Heart right ventricle (tissue), 16 donors: ENCODE results near the gene F2RL1. TPM values are rescaled to one million over a fixed set of nuclear protein-coding genes. Genes with fewer than 3 reads are reported as not detected.
"Not testable (repeated sequence)": the region's sequence is repeated elsewhere in the genome, so short reads cannot be mapped to it uniquely, and the experiment has no call there.

Source experiments
- ATAC-seq, 8 donors: fragments of 200-7000 bp; cut with Tn5 transposase; one replicate each; pipeline ENCODE4 v1.9.1; 2020; ENCODE audit warnings: mild to moderate bottlenecking in 8 of 8, moderate library complexity in 8 of 8, moderate number of reproducible peaks in 1 of 8
- DNase-seq, 2 donors: peaks; one replicate each; pipeline ENCODE4 v3.0.0-alpha.2; 2020
- H3K27ac ChIP-seq, 10 donors: fragments of 200-600 bp; sonication (generic) in 2 of 10; one replicate each; pipeline versions ENCODE4 v1.5.0 to v1.8.0; 2020 to 2022; ENCODE audit warnings: mild to moderate bottlenecking in 3 of 10
- H3K27me3 ChIP-seq, 7 donors: fragments of 200-600 bp; one replicate each; pipeline ENCODE4 v1.8.0; 2021 to 2022; ENCODE audit warnings: mild to moderate bottlenecking in 2 of 7
- H3K36me3 ChIP-seq, 9 donors: fragments of 200-600 bp; sonication (generic) in 1 of 9; one replicate each; pipeline versions ENCODE4 v1.5.0 to v1.8.0; 2020 to 2022; ENCODE audit warnings: mild to moderate bottlenecking in 2 of 9
- H3K4me1 ChIP-seq, 9 donors: fragments of 200-600 bp; sonication (generic) in 1 of 9; one replicate each; pipeline versions ENCODE4 v1.5.0 to v1.8.0; 2020 to 2022; ENCODE audit warnings: mild to moderate bottlenecking in 4 of 9
- H3K4me3 ChIP-seq, 10 donors: fragments of 200-600 bp; sonication (generic) in 2 of 10; one replicate each; pipeline versions ENCODE4 v1.5.0 to v1.8.0; 2020 to 2022; ENCODE audit warnings: mild to moderate bottlenecking in 7 of 10, moderate library complexity in 2 of 10
- H3K9me3 ChIP-seq, 11 donors: fragments of 200-600 bp in 10 of 11; sonication (generic) in 2 of 11; one replicate each; pipeline versions ENCODE4 v1.5.0 to v1.8.0; 2013 to 2022; ENCODE audit warnings: mild to moderate bottlenecking in 2 of 11, control low read depth in 1 of 11, moderate library complexity in 1 of 11
- CTCF ChIP-seq, 9 donors: fragments of 200-600 bp; sonication (generic) in 2 of 9; IDR thresholded peaks; one replicate each; pipeline versions ENCODE4 v1.5.0 to v1.8.0; 2021 to 2022; ENCODE audit warnings: antibody characterized with exemption in 9 of 9, mild to moderate bottlenecking in 5 of 9, moderate library complexity in 1 of 9
- WGBS, 2 donors: extraction: QIAGEN DNeasy Blood & Tissue Kit; methylation state at CpG; one replicate each; pipeline ENCODE4 v1.1.7; 2013; ENCODE audit warnings: inconsistent platforms in 1 of 2; 5-methylcytosine and 5-hydroxymethylcytosine counted together
- intact Hi-C, 10 donors: fragments of 100-400 bp; cut with DNase I; formaldehyde crosslinking; loops; one replicate each; pipeline versions ENCODE4 v1.11.1 to v1.14.2; 2022
- long read RNA-seq, 3 donors: library from polyadenylated mRNA; unstranded; transcript quantifications; one replicate each; pipeline ENCODE4 v2.0.0, GENCODE V29; 2020 to 2021
- polyA plus RNA-seq, 2 donors: library from polyadenylated mRNA; stranded (reverse); fragments of 200-250 nt; gene quantifications; one replicate each; pipeline ENCODE4 v1.2.3, GENCODE V29; 2013
- total RNA-seq, 10 donors: library from RNA; stranded (reverse); fragmentation: NEBNext Ultra II Directional in 3 of 10; extraction: Animal tissue kit (Norgen Biotek cat#: 25700) in 3 of 10; gene quantifications; one replicate each; pipeline versions ENCODE4 v1.2.1 to v1.2.4, GENCODE V29; 2021 to 2023
- donor health status: Arrhythmogenic right ventricular cardiomyopathy.
- donor health status: ischemic (EF 13 %, LVEDD 7.1; RV severe dilation, severe dysfunction).
- donor health status: healthy with polysubstance abuse.
- donor health status: DM: no; HTN: yes; CAD: no.
- donor health status: DM: no; HTN: no; CAD: no.
- donor health status: ischemic (EF 25% LVEDD 6.9; RV normal size, moderate dysfunction).
- donor health status: ischemic (EF 25% LVEDD 5.7; RV mildly dilated, moderate dysfunction).
- donor health status: healthy.
- donor health status: DM: yes; HTN: yes; CAD: no.
- donor health status: Ischemic cardiomyopathy.
- donor health status: ischemic (EF 35%, LVEDD 5.7; RV mildly dilated, moderate dysfunction).
- donor health status: nonischemic (EF 11% LVEDD 7.7; RV severe dilation, severe dysfunction).
- donor health status: DM: yes; HTN: yes; CAD: no.
- donor health status: PGD.
- donor health status: ischemic (EF 29% LVEDD 5.4; RV normal size, mild dysfunction).
- donor health status: nonischemic (EF 23%, LVEDD 6.1; RV moderate dilation, normal function).

F2RL1 gene
- 1 to 10 TPM in 4 of 10 donors, under 1 TPM in 6; 0.56 to 2.6 (median 0.91) TPM for total RNA-seq
- 1 to 10 TPM in 1 of 2 donors, under 1 TPM in 1; 0.66 to 3.9 TPM for polyA plus RNA-seq
- long read RNA-seq, donor 1 = 0 reads
- long read RNA-seq, donor 2, partial matches to known transcripts = 0 of 3 reads
- long read RNA-seq, donor 2, other reads (novel, unspliced or antisense) = 1 of 3 reads
- long read RNA-seq, donor 3, partial matches to known transcripts = 0 of 1 reads
- long read RNA-seq, donor 3, other reads (novel, unspliced or antisense) = 1 of 1 reads

GRCh38 chr5:76818844-76819831, at the start of gene F2RL1:
TSS of gene F2RL1 (plus strand) at chr5:76819030. CDS start at chr5:76819183, 153 bp downstream.
- Histone ChIP-seq H3K36me3 (no peaks in the 10 kb centered on the region), H3K27me3 (peaks cover 0 to 48% (median 34%) of the 10 kb centered on the region in 7 donors), H3K9me3 (peaks cover 0 to under 1% (median 0%) of the 10 kb centered on the region in 11 donors), H3K4me3 (peak within 1 kb of the TSS; percentile 40 to 76 (median 60)), H3K27ac (peak within 1 kb of the TSS in 8 of 10 donors; percentile 45 to 89 (median 74)), H3K4me1 (peaks cover 0 to 23% (median 13%) of the 10 kb centered on the region in 9 donors)
- TF ChIP-seq CTCF (IDR thresholded peaks at IDR 0.05) = no peak
- ATAC-seq (peak; percentile 56 to 85 (median 75)), DNase-seq (peak; percentile 41 to 57)
- WGBS, 2 donors = 1% methylated on average over 72 of the region's 72 CpGs
- intact Hi-C loops = no loop called here

DNA sequence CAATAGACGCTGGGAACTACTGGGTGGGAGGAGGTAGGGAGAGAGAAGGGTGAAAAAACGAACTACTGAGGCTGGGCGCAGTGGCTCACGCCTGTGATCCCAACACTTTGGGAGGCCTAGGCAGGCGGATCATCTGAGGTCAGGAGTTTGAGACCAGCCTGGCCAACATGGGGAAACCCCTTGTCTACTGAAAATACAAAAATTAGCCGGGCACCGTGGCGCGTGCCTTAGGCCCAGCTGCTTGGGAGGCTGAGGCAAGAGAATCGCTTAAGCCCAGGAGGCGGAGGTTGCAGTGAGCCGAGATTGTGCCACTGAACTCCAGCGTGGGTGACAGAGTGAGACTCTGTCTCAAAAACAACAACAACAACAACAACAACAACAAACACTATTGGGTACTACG, 47.8 kb upstream of the F2RL1 start:
- not testable (repeated sequence) for H3K27ac ChIP-seq, H3K4me3 ChIP-seq, H3K9me3 ChIP-seq, DNase-seq, H3K36me3 ChIP-seq, H3K27me3 ChIP-seq, ATAC-seq
- WGBS, 2 donors = 95% methylated on average over 14 of the region's 14 CpGs
- peaks cover 0 to 11% (median 0%) of the 10 kb centered on the region in 9 donors for H3K4me1 ChIP-seq
- intact Hi-C loops = loop anchor here in 5 of 10 donors (5.0 to 10.0 kb wide), 5 partner anchors 34 to 166 kb away; partner anchors contain the start of gene F2R (in 3 of the 5)

DNA sequence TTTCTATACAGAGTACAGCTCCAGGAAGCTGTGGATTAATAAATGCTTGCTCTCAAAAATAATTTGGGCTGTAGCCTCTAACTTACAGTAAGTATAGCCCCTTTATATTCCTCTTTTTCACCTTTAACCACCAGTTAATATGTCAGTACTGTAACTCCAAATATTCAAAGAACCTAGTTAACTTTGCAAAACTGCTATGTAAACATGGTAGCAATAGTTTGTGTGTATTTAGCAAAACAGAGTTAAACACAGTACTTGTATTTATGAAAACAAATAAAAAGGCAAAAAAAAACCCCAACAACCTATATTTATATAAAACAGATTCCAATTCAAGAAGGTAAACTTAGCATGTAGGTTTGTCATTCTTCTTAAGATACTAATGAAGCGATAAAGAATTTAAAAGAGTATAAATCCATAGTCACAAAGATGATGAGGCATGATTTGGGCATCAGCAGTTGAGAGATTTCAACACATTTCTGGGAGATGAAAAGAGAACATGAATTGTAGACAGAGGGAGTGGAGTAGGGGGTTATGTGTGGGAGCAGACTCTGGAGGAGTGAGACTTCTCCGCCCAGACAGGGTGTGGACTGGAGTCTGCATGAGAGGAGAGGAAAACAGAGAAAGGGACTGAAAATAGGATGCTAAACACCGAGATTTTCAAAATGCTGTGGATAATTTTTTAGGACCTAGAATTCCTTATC, 47.0 kb upstream of the F2RL1 start:
- ATAC-seq = no peak
- H3K4me1 ChIP-seq = peaks cover 0 to 11% (median 0%) of the 10 kb centered on the region in 9 donors
- intact Hi-C loops = loop anchor here in 5 of 10 donors (5.0 to 10.0 kb wide), 5 partner anchors 35 to 167 kb away; partner anchors contain the start of gene F2R (in 3 of the 5)

More for the DNA sequence above, 47.0 kb upstream of the F2RL1 start:
- H3K27me3 ChIP-seq = no peaks in the 10 kb centered on the region
- no peak overlapping the region for H3K27ac ChIP-seq
- no peaks in the 10 kb centered on the region for H3K9me3 ChIP-seq
- no peak for TF ChIP-seq CTCF (IDR thresholded peaks at IDR 0.05)
- 64 to 71% methylated on average over 3 of the region's 3 CpGs for WGBS, 2 donors
- DNase-seq = no peak
- H3K4me3 ChIP-seq = no peak overlapping the region
- no peaks in the 10 kb centered on the region for H3K36me3 ChIP-seq
